Measurements from ENCODE around the gene AKAP9.

DNA sequence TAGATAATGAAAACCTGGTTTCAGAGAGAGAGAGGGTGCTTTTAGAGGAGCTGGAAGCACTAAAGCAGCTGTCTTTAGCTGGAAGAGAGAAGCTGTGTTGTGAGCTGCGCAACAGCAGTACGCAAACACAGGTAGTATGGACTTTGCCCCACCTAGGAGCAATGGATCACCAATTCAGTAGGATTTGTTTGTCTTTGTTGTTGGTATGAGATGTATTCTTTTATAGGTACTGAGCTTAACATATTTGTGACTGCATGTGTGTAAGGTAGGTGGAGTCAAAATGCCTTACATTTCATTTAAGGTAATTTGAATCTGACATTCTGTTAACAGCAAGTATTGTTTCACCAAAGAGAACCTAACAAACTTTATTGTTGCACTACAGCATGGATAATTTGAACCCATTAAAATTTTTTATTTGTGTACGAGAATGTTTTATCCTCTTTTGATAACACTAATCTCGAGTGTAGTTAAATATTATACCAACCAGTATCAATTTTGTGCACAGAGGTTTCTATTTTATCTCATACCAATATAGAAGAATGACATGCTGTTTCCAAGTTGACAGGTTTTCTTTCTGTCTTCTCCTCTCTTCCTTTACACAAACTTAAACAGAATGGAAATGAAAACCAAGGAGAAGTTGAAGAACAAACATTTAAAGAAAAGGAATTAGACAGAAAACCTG is 101.5 kb downstream of the AKAP9 start:
- TF ChIP-seq, protein P1, sequence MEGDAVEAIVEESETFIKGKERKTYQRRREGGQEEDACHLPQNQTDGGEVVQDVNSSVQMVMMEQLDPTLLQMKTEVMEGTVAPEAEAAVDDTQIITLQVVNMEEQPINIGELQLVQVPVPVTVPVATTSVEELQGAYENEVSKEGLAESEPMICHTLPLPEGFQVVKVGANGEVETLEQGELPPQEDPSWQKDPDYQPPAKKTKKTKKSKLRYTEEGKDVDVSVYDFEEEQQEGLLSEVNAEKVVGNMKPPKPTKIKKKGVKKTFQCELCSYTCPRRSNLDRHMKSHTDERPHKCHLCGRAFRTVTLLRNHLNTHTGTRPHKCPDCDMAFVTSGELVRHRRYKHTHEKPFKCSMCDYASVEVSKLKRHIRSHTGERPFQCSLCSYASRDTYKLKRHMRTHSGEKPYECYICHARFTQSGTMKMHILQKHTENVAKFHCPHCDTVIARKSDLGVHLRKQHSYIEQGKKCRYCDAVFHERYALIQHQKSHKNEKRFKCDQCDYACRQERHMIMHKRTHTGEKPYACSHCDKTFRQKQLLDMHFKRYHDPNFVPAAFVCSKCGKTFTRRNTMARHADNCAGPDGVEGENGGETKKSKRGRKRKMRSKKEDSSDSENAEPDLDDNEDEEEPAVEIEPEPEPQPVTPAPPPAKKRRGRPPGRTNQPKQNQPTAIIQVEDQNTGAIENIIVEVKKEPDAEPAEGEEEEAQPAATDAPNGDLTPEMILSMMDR (IDR thresholded peaks at IDR 0.05), result no peak
- TF ChIP-seq POLR2A (IDR thresholded peaks at IDR 0.05), result no peak

Measured in uterus (tissue), 2 donors.